Transverse colon (tissue), 4 donors: ENCODE results near the gene SKIC3. TPM values are rescaled to one million over a fixed set of nuclear protein-coding genes. Genes with fewer than 3 reads are reported as not detected.

Source experiments
- DNase-seq: peaks from one replicate; pipeline ENCODE4 v3.0.0-alpha.2; 2019
- H3K27ac ChIP-seq, 4 donors: fragments of 200-600 bp; sonication (generic); 2 replicates each; pipeline ENCODE4 v1.5.1; 2016 to 2018; ENCODE audit warnings: inconsistent platforms in 4 of 4
- H3K27me3 ChIP-seq: fragments of 200-600 bp; sonication (generic); 2 replicates; pipeline ENCODE4 v1.5.1; 2017; ENCODE audit warnings: inconsistent platforms
- H3K36me3 ChIP-seq, 4 donors: fragments of 200-600 bp; sonication (generic); 2 replicates each; pipeline ENCODE4 v1.5.1; 2017 to 2019; ENCODE audit warnings: inconsistent platforms in 4 of 4
- H3K4me1 ChIP-seq, 4 donors: fragments of 200-600 bp; sonication (generic); 2 replicates each; pipeline ENCODE4 v1.5.1; 2017 to 2020; ENCODE audit warnings: inconsistent platforms in 4 of 4
- H3K4me3 ChIP-seq, 4 donors: fragments of 200-600 bp; sonication (generic); 1 replicate in 1 of 4; 2 replicates in 3 of 4; pipeline versions ENCODE4 v1.5.1 to v1.6.1; 2017 to 2019; ENCODE audit warnings: inconsistent platforms in 4 of 4
- H3K9me3 ChIP-seq, 2 donors: fragments of 200-600 bp; sonication (generic); 2 replicates each; pipeline ENCODE4 v1.5.1; 2017 to 2019; ENCODE audit warnings: inconsistent platforms in 2 of 2
- CTCF ChIP-seq, 5 experiments: fragments of 200-600 bp in 3 of 5; fragments of 450-650 bp in 2 of 5; sonication (generic) in 3 of 5; IDR thresholded peaks; 1 replicate in 2 of 5; 2 replicates in 3 of 5; pipeline ENCODE4 v1.5.1; 2016 to 2017; ENCODE audit warnings: antibody characterized with exemption in 5 of 5, inconsistent platforms in 3 of 5, mild to moderate bottlenecking in 2 of 5, moderate library complexity in 1 of 5
- EP300 ChIP-seq: sonication (generic); formaldehyde crosslinking; IDR thresholded peaks from one replicate; pipeline ENCODE4 v1.6.1; 2017; ENCODE audit warnings: antibody characterized with exemption, low read depth
- POLR2A ChIP-seq: fragments of 450-650 bp; IDR thresholded peaks from one replicate; pipeline ENCODE4 v1.6.1; 2016; ENCODE audit warnings: antibody characterized with exemption, mild to moderate bottlenecking, moderate library complexity
- POLR2AphosphoS5 ChIP-seq, 3 donors: sonication (generic); formaldehyde crosslinking; IDR thresholded peaks; one replicate each; pipeline ENCODE4 v1.6.1; 2016; ENCODE audit warnings: antibody characterized with exemption in 3 of 3
- WGBS, 2 donors: methylation state at CpG; one replicate each; pipeline ENCODE4 v1.1.5; 2018; ENCODE audit warnings: low coverage in 1 of 2; 5-methylcytosine and 5-hydroxymethylcytosine counted together
- in situ Hi-C, 4 donors: fragments of 200-750 bp; cut with MboI; loops; one replicate each; pipeline versions ENCODE4 v1.15.0 to v1.15.1; 2017; ENCODE audit warnings: low sequenced_read_pairs in 3 of 4, low pct_ligation_motif_present in 1 of 4, low pct_unique_long_range_greater_than_20kb in 1 of 4
- intact Hi-C: fragments of 100-400 bp; cut with DNase I; formaldehyde crosslinking; loops from one replicate; pipeline ENCODE4 v1.15.1; 2023; ENCODE audit warnings: low total_unique reads
- small RNA-seq, 4 donors: library from RNA; depleted of rRNA; stranded (forward); fragments of <200 nt; gene quantifications; one replicate each; pipeline ENCODE3, GENCODE V24; 2016
- total RNA-seq, 4 donors: library from RNA; depleted of rRNA; stranded (reverse); fragments of >200 nt; gene quantifications; one replicate each; pipeline ENCODE4 v1.1.0, GENCODE V29; 2016

The SKIC3 gene
- total RNA-seq, 4 donors from 2014 or later: 28.1 to 72.1 (median 46.0) TPM

DNA sequence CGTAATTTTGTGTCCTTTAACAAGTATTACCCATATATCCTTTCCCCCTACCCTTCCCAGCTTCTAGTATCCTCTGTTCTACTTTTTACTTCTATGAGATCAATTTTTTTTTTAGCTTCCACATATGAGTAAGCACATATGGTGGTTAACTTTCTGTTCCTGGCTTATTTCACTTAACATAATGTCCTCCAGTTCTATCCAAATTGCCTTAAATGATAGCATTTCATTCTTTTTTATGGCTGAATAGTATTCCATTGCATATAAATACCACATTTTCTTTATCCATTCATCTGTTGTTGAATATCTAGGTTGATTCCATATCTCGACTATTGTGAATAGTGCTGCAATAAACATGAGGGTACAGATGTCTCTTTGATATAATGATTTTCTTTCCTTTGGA is 36.4 kb downstream of the SKIC3 start:
- no peak for DNase-seq
- 93 to 97% methylated on average over 2 of the region's 2 CpGs for WGBS, 2 donors
- in situ Hi-C loops: no loop called here
- H3K9me3 ChIP-seq: no peaks in the 10 kb centered on the region
- H3K27me3 ChIP-seq: no peaks in the 10 kb centered on the region
- TF ChIP-seq EP300 (no peak), POLR2AphosphoS5 (IDR thresholded peaks at IDR 0.05) (no peak), POLR2A (no peak), CTCF (IDR thresholded peaks at IDR 0.05) (no peak)
- peaks cover 0 to 49% (median 12%) of the 10 kb centered on the region in 4 donors for H3K36me3 ChIP-seq
- no peak overlapping the region for H3K27ac ChIP-seq
- no peak overlapping the region for H3K4me3 ChIP-seq
- intact Hi-C loops: no loop called here
- H3K4me1 ChIP-seq: no peaks in the 10 kb centered on the region

DNA sequence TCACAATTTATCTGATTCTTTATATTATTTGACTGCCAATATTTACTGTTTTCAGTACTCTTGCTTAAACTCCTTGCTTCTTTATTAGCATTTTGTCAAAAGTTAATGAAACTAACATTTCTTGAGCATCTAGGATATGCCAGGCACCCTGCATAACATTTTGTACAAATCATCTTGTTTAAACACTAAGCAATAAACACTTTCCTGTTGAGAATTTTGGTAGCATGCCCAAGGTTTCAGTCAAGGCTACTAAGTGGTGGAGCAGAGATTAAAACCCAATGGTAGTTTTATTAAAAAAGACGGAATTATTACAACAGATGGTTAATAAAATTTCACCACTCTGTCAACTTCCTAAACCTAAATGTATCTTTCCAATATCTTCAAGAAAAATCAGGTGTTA is 43.2 kb downstream of the SKIC3 start:
- in situ Hi-C loops: no loop called here
- peaks cover 0 to 54% (median 24%) of the 10 kb centered on the region in 4 donors for H3K36me3 ChIP-seq
- 95 to 100% methylated on average over 1 of the region's 1 CpG for WGBS, 2 donors

DNA sequence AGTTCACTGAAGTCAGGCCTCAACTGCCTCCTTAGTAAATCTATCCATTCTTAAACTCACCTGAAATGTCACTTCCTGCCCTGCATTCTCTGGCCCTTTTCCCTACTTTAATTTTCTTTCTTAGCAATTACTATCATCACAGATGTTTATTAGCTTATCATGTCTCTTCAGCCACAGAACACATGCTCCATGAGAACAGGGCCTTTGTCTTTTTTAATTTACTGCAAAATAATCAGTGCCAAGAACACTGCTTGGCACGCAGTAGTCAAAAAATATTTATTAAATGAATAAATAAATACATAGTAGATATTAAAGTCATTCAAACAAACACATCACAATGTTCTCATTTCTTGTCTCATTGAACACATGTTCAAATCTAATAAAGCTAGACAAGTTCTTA is 46.2 kb downstream of the SKIC3 start:
- Histone ChIP-seq H3K27me3 (no peaks in the 10 kb centered on the region), H3K9me3 (no peaks in the 10 kb centered on the region), H3K4me3 (no peak overlapping the region), H3K27ac (no peak overlapping the region), H3K4me1 (no peaks in the 10 kb centered on the region), H3K36me3 (peaks cover 0 to 58% (median 28%) of the 10 kb centered on the region in 4 donors)
- DNase-seq: no peak
- intact Hi-C loops (no loop called here), in situ Hi-C loops (no loop called here)
- 56 to 75% methylated on average over 1 of the region's 1 CpG for WGBS, 2 donors
- TF ChIP-seq POLR2A (no peak), POLR2AphosphoS5 (IDR thresholded peaks at IDR 0.05) (no peak), EP300 (no peak), CTCF (IDR thresholded peaks at IDR 0.05) (no peak)

More for the DNA sequence above, 43.2 kb downstream of the SKIC3 start:
- intact Hi-C loops: no loop called here
- Histone ChIP-seq H3K27ac (no peak overlapping the region), H3K4me1 (no peaks in the 10 kb centered on the region), H3K9me3 (no peaks in the 10 kb centered on the region), H3K4me3 (no peak overlapping the region), H3K27me3 (no peaks in the 10 kb centered on the region)
- TF ChIP-seq POLR2A (no peak), CTCF (IDR thresholded peaks at IDR 0.05) (no peak), EP300 (no peak), POLR2AphosphoS5 (IDR thresholded peaks at IDR 0.05) (no peak)
- no peak for DNase-seq

Small RNAs within 50 kb of the gene (small RNA-seq; reads per million reads assigned to genes)
- 0 reads per million in 4 donors for gene RNU6-308P

Other genes with a start within 250 kb of the SKIC3 start
- gene FAM81B, start 163.6 kb downstream of the SKIC3 start, total RNA-seq: not detected
- 1 to 10 TPM in 2 of 4 donors, under 1 TPM in 2; 0.40 to 5.6 (median 1.8) TPM for gene ARSK, start 124 bp upstream of the SKIC3 start, total RNA-seq
- gene GPR150, start 65.1 kb upstream of the SKIC3 start, total RNA-seq: under 1 TPM in 2 of 4 donors, not detected in 2; 0.41 to 0.60 TPM
- gene RFESD, start 91.8 kb upstream of the SKIC3 start, total RNA-seq: 1 to 10 TPM in 2 of 4 donors, not detected in 2; 1.1 to 1.4 TPM
- 1 to 10 TPM in 1 of 4 donors, under 1 TPM in 1, not detected in 2; 0.82 to 1.5 TPM for gene SPATA9, start 128.0 kb upstream of the SKIC3 start, total RNA-seq
- gene RHOBTB3, start 176.4 kb upstream of the SKIC3 start, total RNA-seq: 100 to 1,000 TPM in 1 of 4 donors, 10 to 100 TPM in 3; 53.0 to 143 (median 84.2) TPM